HepG2 (cell line): Measurements from ENCODE around the gene MOK. TPM values are rescaled to one million over a fixed set of nuclear protein-coding genes. Genes with fewer than 3 reads are reported as not detected.

Source experiments
- CEBPB ChIP-seq: IDR thresholded peaks from 2 replicates; pipeline ENCODE4 v1.6.1; 2011; ENCODE audit warnings: low read depth, low read length, improper control_type of control experiment, borderline replicate concordance
- HCFC1 ChIP-seq: fragments of 150-350 bp; IDR thresholded peaks from 2 replicates; pipeline ENCODE4 v1.6.1; 2014; ENCODE audit warnings: low read depth, low read length
- HDAC2 ChIP-seq: sonication (generic); formaldehyde crosslinking; IDR thresholded peaks from 2 replicates; pipeline ENCODE4 v1.4.0; 2020; ENCODE audit warnings: missing genetic modification reagents
- IRF2 ChIP-seq: IDR thresholded peaks from 2 replicates; pipeline ENCODE4 v1.6.1; 2018; ENCODE audit warnings: missing genetic modification reagents, missing compliant biosample characterization
- MATR3 ChIP-seq: sonication (generic); formaldehyde crosslinking; IDR thresholded peaks from 2 replicates; pipeline ENCODE4 v1.4.0; 2020; ENCODE audit warnings: missing genetic modification reagents
- MTA3 ChIP-seq: sonication (generic); formaldehyde crosslinking; IDR thresholded peaks from 2 replicates; pipeline ENCODE4 v1.4.0; 2020; ENCODE audit warnings: missing genetic modification reagents
- NCOA2 ChIP-seq: sonication (generic); formaldehyde crosslinking; IDR thresholded peaks from 2 replicates; pipeline ENCODE4 v1.8.0; 2022; ENCODE audit warnings: inconsistent platforms
- NR2F2 ChIP-seq: IDR thresholded peaks from 2 replicates; pipeline ENCODE4 v1.6.1; 2012; ENCODE audit warnings: low read depth, inconsistent platforms, borderline replicate concordance
- PITX1 ChIP-seq: sonication (generic); formaldehyde crosslinking; IDR thresholded peaks from 2 replicates; pipeline ENCODE4 v1.5.1; 2020; ENCODE audit warnings: mild to moderate bottlenecking, missing genetic modification reagents
- RFXANK ChIP-seq: IDR thresholded peaks from 2 replicates; pipeline ENCODE4 v1.6.1; 2016
- SIN3B ChIP-seq: fragments of 150-350 bp; IDR thresholded peaks from 2 replicates; pipeline ENCODE4 v1.6.1; 2014; ENCODE audit warnings: low read length
- SOX13 ChIP-seq, 3 experiments: fragments of 450-650 bp in 1 of 3; sonication (generic) in 1 of 3; formaldehyde crosslinking in 1 of 3; IDR thresholded peaks in 2 of 3; conservative IDR thresholded peaks in 1 of 3; 2 replicates each; pipeline versions ENCODE4 v1.5.0 to v1.6.1; 2016 to 2020; ENCODE audit warnings: antibody characterized with exemption in 1 of 3, mild to moderate bottlenecking in 1 of 3, missing compliant biosample characterization in 1 of 3, missing genetic modification reagents in 1 of 3, moderate library complexity in 1 of 3
- U2AF1 ChIP-seq: fragments of 200-400 bp; formaldehyde crosslinking; optimal IDR thresholded peaks from 2 replicates; pipeline ENCODE3; 2017; ENCODE audit warnings: mild to moderate bottlenecking, low read depth, low read length
- ZFP37 ChIP-seq: sonication (generic); formaldehyde crosslinking; IDR thresholded peaks from 2 replicates; pipeline ENCODE4 v1.4.0; 2020; ENCODE audit warnings: missing genetic modification reagents, borderline replicate concordance
- ZKSCAN1 ChIP-seq: fragments of 150-350 bp; IDR thresholded peaks from 2 replicates; pipeline ENCODE4 v1.6.1; 2014; ENCODE audit warnings: low read length
- ZMYM3 ChIP-seq: sonication (generic); formaldehyde crosslinking; IDR thresholded peaks from 2 replicates; pipeline ENCODE4 v1.5.1; 2020; ENCODE audit warnings: mild to moderate bottlenecking, missing genetic modification reagents
- ZNF253 ChIP-seq: sonication (generic); formaldehyde crosslinking; IDR thresholded peaks from 2 replicates; pipeline ENCODE4 v1.8.0; 2022; ENCODE audit warnings: mild to moderate bottlenecking, missing genetic modification reagents, borderline replicate concordance
- ZNF264 ChIP-seq: sonication (generic); formaldehyde crosslinking; IDR thresholded peaks from 2 replicates; pipeline ENCODE4 v1.4.0; 2020; ENCODE audit warnings: missing genetic modification reagents
- ZNF331 ChIP-seq: sonication (generic); formaldehyde crosslinking; IDR thresholded peaks from 2 replicates; pipeline ENCODE4 v1.4.0; 2020; ENCODE audit warnings: missing genetic modification reagents
- ZNF432 ChIP-seq: sonication (generic); formaldehyde crosslinking; IDR thresholded peaks from 2 replicates; pipeline ENCODE4 v1.5.0; 2020; ENCODE audit warnings: missing genetic modification reagents, mild to moderate bottlenecking, borderline replicate concordance
- ZNF614 ChIP-seq: IDR thresholded peaks from 2 replicates; pipeline ENCODE4 v1.6.1; 2018; ENCODE audit warnings: missing biosample characterization, missing genetic modification reagents, inconsistent platforms, borderline replicate concordance
- ZNF644 ChIP-seq: IDR thresholded peaks from 2 replicates; pipeline ENCODE4 v1.6.1; 2016; ENCODE audit warnings: low read depth
- polyA plus RNA-seq, 8 experiments: library from polyadenylated mRNA; depleted of rRNA in 3 of 8; stranded (reverse) in 7 of 8; unstranded in 1 of 8; fragments of >200 nt; fragmentation: Illumina TruSeq in 4 of 8; extraction: Trizol in 4 of 8; gene quantifications; 2 replicates each; pipeline versions ENCODE4 v1.2.1 to v1.2.3, GENCODE V29; 2011 to 2016; ENCODE audit warnings: low read depth in 4 of 8, missing spikeins in 1 of 8, mixed read lengths in 1 of 8; ENCODE audit not compliant: insufficient read depth in 1 of 8
- total RNA-seq, 5 experiments: library from RNA; depleted of rRNA; stranded (reverse); fragments of >200 nt; fragmentation: Illumina TruSeq; extraction: Trizol; gene quantifications; 2 replicates each; pipeline ENCODE4 v1.2.3, GENCODE V29; 2016; ENCODE audit warnings: low read depth in 1 of 5
- TF ChIP-seq, protein P1 (sequence below): IDR thresholded peaks from 2 replicates; pipeline ENCODE4 v1.6.1; 2016; ENCODE audit warnings: mild to moderate bottlenecking
- TF ChIP-seq, protein P2 (sequence below): sonication (generic); formaldehyde crosslinking; IDR thresholded peaks from 2 replicates; pipeline ENCODE4 v1.8.1; 2023; ENCODE audit warnings: mild to moderate bottlenecking, missing genetic modification reagents, borderline replicate concordance
- TF ChIP-seq, protein P3 (sequence below): IDR thresholded peaks from 2 replicates; pipeline ENCODE4 v1.6.1; 2018; ENCODE audit warnings: missing genetic modification reagents
- TF ChIP-seq, protein P4 (sequence below): sonication (generic); formaldehyde crosslinking; IDR thresholded peaks from 2 replicates; pipeline ENCODE4 v1.5.1; 2020; ENCODE audit warnings: missing genetic modification reagents, mild to moderate bottlenecking, borderline replicate concordance
- TF ChIP-seq, protein P5 (sequence below): sonication (generic); formaldehyde crosslinking; IDR thresholded peaks from 2 replicates; pipeline ENCODE4 v1.4.0; 2020; ENCODE audit warnings: mild to moderate bottlenecking, low read depth, missing genetic modification reagents

Gene MOK
- total and polyA plus RNA-seq, 2 of the 13 experiments (the other 11 are each of a cell fraction or from before 2014, with no cell fraction given), result 15.3 to 16.9 TPM

DNA sequence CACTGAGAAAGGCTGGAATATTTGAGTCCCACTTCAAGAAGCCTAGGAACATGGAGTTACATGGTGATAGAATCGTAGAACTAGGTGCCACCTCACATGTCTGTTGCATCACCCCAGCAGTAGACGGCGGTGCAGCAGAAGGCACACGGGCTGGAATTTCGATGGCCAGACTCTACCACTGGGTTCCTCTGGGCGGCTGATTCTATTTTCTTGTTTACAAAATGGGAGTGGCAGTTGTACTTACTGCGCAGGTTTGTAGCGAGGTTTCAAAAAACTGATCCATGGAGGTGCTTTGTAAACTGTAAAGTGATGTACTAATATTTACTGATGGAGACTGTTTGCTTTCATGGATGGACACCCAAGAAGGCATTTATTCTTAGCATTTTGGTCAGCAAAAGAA lies 119.6 kb downstream of the MOK start (continued):
- no peak for TF ChIP-seq SIN3B
- TF ChIP-seq, protein P1, sequence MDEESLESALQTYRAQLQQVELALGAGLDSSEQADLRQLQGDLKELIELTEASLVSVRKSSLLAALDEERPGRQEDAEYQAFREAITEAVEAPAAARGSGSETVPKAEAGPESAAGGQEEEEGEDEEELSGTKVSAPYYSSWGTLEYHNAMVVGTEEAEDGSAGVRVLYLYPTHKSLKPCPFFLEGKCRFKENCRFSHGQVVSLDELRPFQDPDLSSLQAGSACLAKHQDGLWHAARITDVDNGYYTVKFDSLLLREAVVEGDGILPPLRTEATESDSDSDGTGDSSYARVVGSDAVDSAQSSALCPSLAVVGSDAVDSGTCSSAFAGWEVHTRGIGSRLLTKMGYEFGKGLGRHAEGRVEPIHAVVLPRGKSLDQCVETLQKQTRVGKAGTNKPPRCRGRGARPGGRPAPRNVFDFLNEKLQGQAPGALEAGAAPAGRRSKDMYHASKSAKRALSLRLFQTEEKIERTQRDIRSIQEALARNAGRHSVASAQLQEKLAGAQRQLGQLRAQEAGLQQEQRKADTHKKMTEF (CRISPR knock-in tag), result peak; percentile 54
- no peak for TF ChIP-seq ZNF432 (CRISPR knock-in tag)
- TF ChIP-seq ZFP37, result no peak
- TF ChIP-seq, protein P2, sequence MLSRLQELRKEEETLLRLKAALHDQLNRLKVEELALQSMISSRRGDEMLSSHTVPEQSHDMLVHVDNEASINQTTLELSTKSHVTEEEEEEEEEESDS (CRISPR knock-in tag), result no peak
- TF ChIP-seq PITX1 (CRISPR knock-in tag), result 0 out of 2 replicates have a peak, but pooled peaks have one; percentile 38
- TF ChIP-seq U2AF1, result no peak
- TF ChIP-seq RFXANK, result no peak
- TF ChIP-seq, protein P3, sequence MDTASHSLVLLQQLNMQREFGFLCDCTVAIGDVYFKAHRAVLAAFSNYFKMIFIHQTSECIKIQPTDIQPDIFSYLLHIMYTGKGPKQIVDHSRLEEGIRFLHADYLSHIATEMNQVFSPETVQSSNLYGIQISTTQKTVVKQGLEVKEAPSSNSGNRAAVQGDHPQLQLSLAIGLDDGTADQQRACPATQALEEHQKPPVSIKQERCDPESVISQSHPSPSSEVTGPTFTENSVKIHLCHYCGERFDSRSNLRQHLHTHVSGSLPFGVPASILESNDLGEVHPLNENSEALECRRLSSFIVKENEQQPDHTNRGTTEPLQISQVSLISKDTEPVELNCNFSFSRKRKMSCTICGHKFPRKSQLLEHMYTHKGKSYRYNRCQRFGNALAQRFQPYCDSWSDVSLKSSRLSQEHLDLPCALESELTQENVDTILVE (CRISPR knock-in tag), result 0 out of 2 replicates have a peak, but pooled peaks have one; percentile 29
- peak; percentile 55 for TF ChIP-seq NCOA2 (CRISPR knock-in tag)
- TF ChIP-seq NR2F2, result no peak
- no peak for TF ChIP-seq ZNF253 (CRISPR knock-in tag)
- TF ChIP-seq ZNF264 (CRISPR knock-in tag), result 0 out of 2 replicates have a peak, but pooled peaks have one; percentile 41
- TF ChIP-seq CEBPB, result peak; percentile 92
- TF ChIP-seq IRF2, result peak; percentile 60; the same call in 1 of the 2 replicates
- no peak for TF ChIP-seq SOX13 (IDR thresholded peaks at IDR 0.05)
- TF ChIP-seq SOX13 (CRISPR knock-in tag; conservative IDR thresholded peaks at IDR 0.05 in 1 of 2, IDR thresholded peaks at IDR 0.05 in 1 of 2), result peak in 1 of 2 experiments; percentile 65; a peak in 2 of 4 replicates
- peak; percentile 38; the same call in 1 of the 2 replicates for TF ChIP-seq HDAC2 (CRISPR knock-in tag)
- TF ChIP-seq ZKSCAN1, result no peak
- no peak for TF ChIP-seq MTA3 (CRISPR knock-in tag)
- no peak for TF ChIP-seq ZMYM3 (CRISPR knock-in tag)
- TF ChIP-seq, protein P4, sequence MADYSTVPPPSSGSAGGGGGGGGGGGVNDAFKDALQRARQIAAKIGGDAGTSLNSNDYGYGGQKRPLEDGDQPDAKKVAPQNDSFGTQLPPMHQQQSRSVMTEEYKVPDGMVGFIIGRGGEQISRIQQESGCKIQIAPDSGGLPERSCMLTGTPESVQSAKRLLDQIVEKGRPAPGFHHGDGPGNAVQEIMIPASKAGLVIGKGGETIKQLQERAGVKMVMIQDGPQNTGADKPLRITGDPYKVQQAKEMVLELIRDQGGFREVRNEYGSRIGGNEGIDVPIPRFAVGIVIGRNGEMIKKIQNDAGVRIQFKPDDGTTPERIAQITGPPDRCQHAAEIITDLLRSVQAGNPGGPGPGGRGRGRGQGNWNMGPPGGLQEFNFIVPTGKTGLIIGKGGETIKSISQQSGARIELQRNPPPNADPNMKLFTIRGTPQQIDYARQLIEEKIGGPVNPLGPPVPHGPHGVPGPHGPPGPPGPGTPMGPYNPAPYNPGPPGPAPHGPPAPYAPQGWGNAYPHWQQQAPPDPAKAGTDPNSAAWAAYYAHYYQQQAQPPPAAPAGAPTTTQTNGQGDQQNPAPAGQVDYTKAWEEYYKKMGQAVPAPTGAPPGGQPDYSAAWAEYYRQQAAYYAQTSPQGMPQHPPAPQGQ (CRISPR knock-in tag), result no peak
- peak; percentile 27; the same call in 1 of the 2 replicates for TF ChIP-seq ZNF331 (CRISPR knock-in tag)
- TF ChIP-seq, protein P5, sequence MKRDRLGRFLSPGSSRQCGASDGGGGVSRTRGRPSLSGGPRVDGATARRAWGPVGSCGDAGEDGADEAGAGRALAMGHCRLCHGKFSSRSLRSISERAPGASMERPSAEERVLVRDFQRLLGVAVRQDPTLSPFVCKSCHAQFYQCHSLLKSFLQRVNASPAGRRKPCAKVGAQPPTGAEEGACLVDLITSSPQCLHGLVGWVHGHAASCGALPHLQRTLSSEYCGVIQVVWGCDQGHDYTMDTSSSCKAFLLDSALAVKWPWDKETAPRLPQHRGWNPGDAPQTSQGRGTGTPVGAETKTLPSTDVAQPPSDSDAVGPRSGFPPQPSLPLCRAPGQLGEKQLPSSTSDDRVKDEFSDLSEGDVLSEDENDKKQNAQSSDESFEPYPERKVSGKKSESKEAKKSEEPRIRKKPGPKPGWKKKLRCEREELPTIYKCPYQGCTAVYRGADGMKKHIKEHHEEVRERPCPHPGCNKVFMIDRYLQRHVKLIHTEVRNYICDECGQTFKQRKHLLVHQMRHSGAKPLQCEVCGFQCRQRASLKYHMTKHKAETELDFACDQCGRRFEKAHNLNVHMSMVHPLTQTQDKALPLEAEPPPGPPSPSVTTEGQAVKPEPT (CRISPR knock-in tag), result no peak
- no peak for TF ChIP-seq ZNF614 (CRISPR knock-in tag)
- TF ChIP-seq ZNF644 (CRISPR knock-in tag), result peak; percentile 60; the same call in 1 of the 2 replicates
- no peak for TF ChIP-seq MATR3 (CRISPR knock-in tag)
- no peak for TF ChIP-seq HCFC1
